Trophoblast cell (in vitro differentiated cells and primary cell): ENCODE results near the gene ANKS4B.
A peak's percentile ranks its signal among the peaks of the same experiment; 100 is the strongest.

ENCODE experiments used
- DNase-seq, 2 donors: peaks; one replicate each; pipeline ENCODE4 v3.0.0-alpha.2; 2016
- H2AFZ ChIP-seq: 2 replicates; pipeline ENCODE4 v1.6.1; 2013; ENCODE audit warnings: low read length, moderate library complexity, mild to moderate bottlenecking; ENCODE audit not compliant: insufficient read depth, poor library complexity
- H2AK5ac ChIP-seq: 2 replicates; pipeline ENCODE4 v1.6.1; 2013; ENCODE audit warnings: mild to moderate bottlenecking, low read length
- H2BK120ac ChIP-seq: 2 replicates; pipeline ENCODE4 v1.6.1; 2013; ENCODE audit warnings: low read length, mild to moderate bottlenecking, moderate library complexity; ENCODE audit not compliant: insufficient read depth, poor library complexity
- H2BK12ac ChIP-seq: 2 replicates; pipeline ENCODE4 v1.6.1; 2013; ENCODE audit warnings: mild to moderate bottlenecking, low read length, moderate library complexity
- H2BK5ac ChIP-seq: 2 replicates; pipeline ENCODE4 v1.6.1; 2013; ENCODE audit warnings: low read length, low read depth, moderate library complexity, mild to moderate bottlenecking; ENCODE audit not compliant: poor library complexity
- H3K14ac ChIP-seq: 2 replicates; pipeline ENCODE4 v1.6.1; 2013; ENCODE audit warnings: mild to moderate bottlenecking, low read length
- H3K18ac ChIP-seq: 2 replicates; pipeline ENCODE4 v1.6.1; 2013; ENCODE audit warnings: mild to moderate bottlenecking, low read length
- H3K23ac ChIP-seq: 2 replicates; pipeline ENCODE4 v1.6.1; 2013; ENCODE audit warnings: low read length
- H3K27ac ChIP-seq: 2 replicates; pipeline ENCODE4 v1.5.1; 2013; ENCODE audit warnings: low read depth, mild to moderate bottlenecking, inconsistent platforms, low read length, moderate library complexity
- H3K27me3 ChIP-seq: 2 replicates; pipeline ENCODE4 v1.6.1; 2013; ENCODE audit warnings: inconsistent platforms, mild to moderate bottlenecking, low read length, moderate library complexity; ENCODE audit not compliant: insufficient read depth
- H3K36me3 ChIP-seq, 2 experiments: 1 replicate in 1 of 2; 2 replicates in 1 of 2; pipeline ENCODE4 v1.6.1; 2013; ENCODE audit warnings: low read length in 2 of 2, mild to moderate bottlenecking in 2 of 2, moderate library complexity in 1 of 2; ENCODE audit not compliant: insufficient read depth in 2 of 2, control insufficient read depth in 1 of 2
- H3K4ac ChIP-seq: 2 replicates; pipeline ENCODE4 v1.6.1; 2013; ENCODE audit warnings: low read depth, mild to moderate bottlenecking, low read length, moderate library complexity
- H3K4me1 ChIP-seq, 2 experiments: 1 replicate in 1 of 2; 2 replicates in 1 of 2; pipeline ENCODE4 v1.6.1; 2013; ENCODE audit warnings: low read length in 2 of 2, mild to moderate bottlenecking in 2 of 2, moderate library complexity in 1 of 2; ENCODE audit not compliant: insufficient read depth in 2 of 2, control insufficient read depth in 1 of 2
- H3K4me2 ChIP-seq: 2 replicates; pipeline ENCODE4 v1.6.1; 2013; ENCODE audit warnings: inconsistent platforms, mild to moderate bottlenecking, low read length, moderate library complexity
- H3K4me3 ChIP-seq: 2 replicates; pipeline ENCODE4 v1.5.1; 2013; ENCODE audit warnings: mild to moderate bottlenecking, low read depth, low read length, inconsistent platforms
- H3K79me1 ChIP-seq: one replicate; pipeline ENCODE4 v1.6.1; 2013; ENCODE audit warnings: low read length
- H3K79me2 ChIP-seq: 2 replicates; pipeline ENCODE4 v1.6.1; 2013; ENCODE audit warnings: low read length, mild to moderate bottlenecking; ENCODE audit not compliant: control insufficient read depth, insufficient read depth, poor library complexity
- H3K9ac ChIP-seq: 2 replicates; pipeline ENCODE4 v1.6.1; 2013; ENCODE audit warnings: mild to moderate bottlenecking, low read length
- H3K9me3 ChIP-seq: 2 replicates; pipeline ENCODE4 v1.6.1; 2013; ENCODE audit warnings: low read depth, mild to moderate bottlenecking, control low read depth, inconsistent platforms, low read length; ENCODE audit not compliant: insufficient read depth
- H4K12ac ChIP-seq: 2 replicates; pipeline ENCODE4 v1.6.1; 2013; ENCODE audit warnings: low read depth, mild to moderate bottlenecking, low read length, moderate library complexity
- H4K8ac ChIP-seq: 2 replicates; pipeline ENCODE4 v1.6.1; 2013; ENCODE audit warnings: low read depth, mild to moderate bottlenecking, low read length, moderate library complexity
- H4K91ac ChIP-seq: one replicate; pipeline ENCODE4 v1.6.1; 2013; ENCODE audit warnings: low read depth, mild to moderate bottlenecking, low read length, moderate library complexity
- WGBS: extraction: QIAGEN DNeasy Blood & Tissue Kit; methylation state at CpG from one replicate; pipeline ENCODE4 v1.1.7; 2013; ENCODE audit warnings: missing lambda C conversion rate; ENCODE audit not compliant: insufficient read length, insufficient coverage; ENCODE audit errors: extremely low coverage; 5-methylcytosine and 5-hydroxymethylcytosine counted together

The ANKS4B gene

GRCh38 chr16:21277045-21277926 is 43.8 kb downstream of the ANKS4B start:
- H3K27ac ChIP-seq = no peak overlapping the region
- no peak overlapping the region for H2AK5ac ChIP-seq
- no peak overlapping the region for H4K91ac ChIP-seq
- no peak overlapping the region for H3K9ac ChIP-seq
- H3K36me3 ChIP-seq = no peaks in the 10 kb centered on the region
- H3K18ac ChIP-seq = no peak overlapping the region
- H3K27me3 ChIP-seq = no peaks in the 10 kb centered on the region
- WGBS = no CpG with 5 or more reads among the region's 17 CpGs
- H3K23ac ChIP-seq = no peak overlapping the region
- H3K79me2 ChIP-seq = no peaks in the 10 kb centered on the region
- H2AFZ ChIP-seq = no peak overlapping the region
- no peak overlapping the region for H3K14ac ChIP-seq
- H3K4me1 ChIP-seq = peaks cover 3 to 4% of the 10 kb centered on the region in 2 experiments
- no peak overlapping the region for H2BK5ac ChIP-seq
- H4K12ac ChIP-seq = no peak overlapping the region
- H3K4ac ChIP-seq = no peak overlapping the region
- no peaks in the 10 kb centered on the region for H3K79me1 ChIP-seq
- peaks cover 2% of the 10 kb centered on the region for H3K9me3 ChIP-seq
- no peak overlapping the region for H2BK12ac ChIP-seq
- H4K8ac ChIP-seq = no peak overlapping the region
- H3K4me2 ChIP-seq = peak overlapping the region; percentile 77
- H2BK120ac ChIP-seq = no peak overlapping the region
- no peak for DNase-seq
- H3K4me3 ChIP-seq = no peak overlapping the region

GRCh38 chr16:21277927-21278706 is 44.6 kb downstream of the ANKS4B start, which contains the start of gene CRYM:
Gene CRYM (minus strand): TSS chr16:21278290. CDS start chr16:21278251, 39 bp downstream.
- H3K14ac ChIP-seq = no peak within 1 kb of the TSS
- H4K91ac ChIP-seq = no peak within 1 kb of the TSS
- H2BK5ac ChIP-seq = no peak within 1 kb of the TSS
- peak within 1 kb of the TSS; percentile 38 for H2AFZ ChIP-seq
- H3K27me3 ChIP-seq = no peaks in the 10 kb centered on the region
- H3K18ac ChIP-seq = no peak within 1 kb of the TSS
- H3K36me3 ChIP-seq = no peaks in the 10 kb centered on the region
- H3K27ac ChIP-seq = no peak within 1 kb of the TSS
- H3K9ac ChIP-seq = no peak within 1 kb of the TSS
- no peak within 1 kb of the TSS for H4K12ac ChIP-seq
- H3K9me3 ChIP-seq = peaks cover 1% of the 10 kb centered on the region
- H3K4me3 ChIP-seq = peak within 1 kb of the TSS; percentile 63
- no peaks in the 10 kb centered on the region for H3K79me2 ChIP-seq
- peaks cover 3 to 4% of the 10 kb centered on the region in 2 experiments for H3K4me1 ChIP-seq
- no peak within 1 kb of the TSS for H3K23ac ChIP-seq
- H3K4ac ChIP-seq = no peak within 1 kb of the TSS
- WGBS = no CpG with 5 or more reads among the region's 46 CpGs
- no peak within 1 kb of the TSS for H2AK5ac ChIP-seq
- peak in 1 of 2 donors; percentile 28 for DNase-seq
- no peak within 1 kb of the TSS for H2BK120ac ChIP-seq
- no peak within 1 kb of the TSS for H4K8ac ChIP-seq
- H3K4me2 ChIP-seq = peak within 1 kb of the TSS; percentile 77
- no peaks in the 10 kb centered on the region for H3K79me1 ChIP-seq
- no peak within 1 kb of the TSS for H2BK12ac ChIP-seq

DNA sequence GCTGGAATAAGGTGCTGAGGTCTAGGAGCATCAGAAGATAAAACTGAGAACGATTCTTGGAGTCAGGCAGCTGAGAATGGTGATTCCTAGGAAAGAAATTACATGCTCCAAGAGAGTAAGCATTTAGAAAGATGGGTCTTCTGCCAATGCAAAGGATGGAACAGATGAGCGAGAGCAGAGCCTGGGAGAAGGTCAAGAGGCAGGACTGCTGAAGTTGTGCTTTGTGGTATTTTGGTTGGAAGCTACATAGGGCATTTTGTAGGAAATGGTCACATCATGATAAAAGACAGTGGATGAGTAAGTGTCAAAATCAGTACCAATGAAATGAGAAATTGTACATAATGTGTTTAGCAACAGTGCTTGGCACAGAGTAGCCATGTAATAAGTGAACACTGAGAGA is 46.0 kb downstream of the ANKS4B start:
- Histone ChIP-seq H3K27me3 (no peaks in the 10 kb centered on the region), H4K8ac (no peak overlapping the region), H3K4me3 (no peak overlapping the region), H3K4me1 (peaks cover 3 to 4% of the 10 kb centered on the region in 2 experiments), H4K12ac (no peak overlapping the region), H2AFZ (no peak overlapping the region), H2BK5ac (no peak overlapping the region), H3K79me2 (peaks cover 2% of the 10 kb centered on the region), H3K23ac (no peak overlapping the region), H2AK5ac (no peak overlapping the region), H3K4ac (no peak overlapping the region), H2BK12ac (no peak overlapping the region), H3K79me1 (peaks cover 2% of the 10 kb centered on the region), H3K18ac (no peak overlapping the region), H3K4me2 (no peak overlapping the region), H3K9ac (no peak overlapping the region), H3K9me3 (peaks cover 1% of the 10 kb centered on the region), H3K27ac (no peak overlapping the region), H3K36me3 (no peaks in the 10 kb centered on the region), H3K14ac (no peak overlapping the region), H2BK120ac (no peak overlapping the region), H4K91ac (no peak overlapping the region)
- no CpG with 5 or more reads among the region's 2 CpGs for WGBS
- DNase-seq = no peak

DNA sequence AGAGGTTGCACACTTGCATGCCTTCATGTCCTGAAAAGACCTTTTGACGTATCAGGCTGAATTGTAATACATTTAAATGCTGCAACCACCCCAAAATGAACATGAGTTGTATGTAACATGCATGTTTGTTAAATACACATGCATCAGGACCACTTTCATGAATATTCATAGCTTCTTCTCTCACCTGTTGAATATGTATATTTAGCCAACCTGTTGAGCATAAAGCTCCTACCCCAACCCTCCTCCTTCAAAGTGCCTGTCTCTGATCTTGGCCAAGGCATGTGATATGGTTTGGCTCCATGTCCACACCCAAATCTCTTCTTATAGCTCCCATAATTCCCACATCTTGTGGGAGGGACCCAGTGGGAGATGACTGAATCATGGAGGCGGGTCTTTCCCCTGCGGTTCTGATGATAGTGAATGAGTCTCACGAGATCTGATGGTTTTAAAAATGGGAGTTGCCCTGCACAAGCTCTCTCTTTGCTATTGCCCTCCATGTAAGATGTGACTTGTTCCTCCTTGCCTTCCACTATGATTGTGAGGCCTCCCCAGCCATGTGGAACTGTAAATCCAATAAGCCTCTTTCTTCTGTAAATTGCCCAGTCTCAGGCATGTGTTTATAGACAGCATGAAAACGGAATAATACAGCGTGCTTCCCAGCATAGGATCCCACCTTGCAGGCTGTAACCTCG is 48.3 kb downstream of the ANKS4B start:
- Histone ChIP-seq H3K4me3 (no peak overlapping the region), H4K8ac (no peak overlapping the region), H2AK5ac (no peak overlapping the region), H3K4ac (no peak overlapping the region), H2AFZ (no peak overlapping the region), H3K79me2 (peaks cover 2% of the 10 kb centered on the region), H3K4me1 (peaks cover 3 to 4% of the 10 kb centered on the region in 2 experiments), H4K91ac (no peak overlapping the region), H3K14ac (no peak overlapping the region), H3K18ac (no peak overlapping the region), H3K4me2 (no peak overlapping the region), H2BK120ac (no peak overlapping the region), H4K12ac (no peak overlapping the region), H3K36me3 (no peaks in the 10 kb centered on the region), H3K23ac (no peak overlapping the region), H2BK5ac (no peak overlapping the region), H3K79me1 (peaks cover 2% of the 10 kb centered on the region), H2BK12ac (no peak overlapping the region), H3K27ac (no peak overlapping the region), H3K27me3 (no peaks in the 10 kb centered on the region), H3K9me3 (peaks cover 1% of the 10 kb centered on the region), H3K9ac (no peak overlapping the region)
- no peak for DNase-seq
- WGBS = no CpG with 5 or more reads among the region's 7 CpGs
